ENCODE data around the gene CLEC20A.

CLEC20A gene

DNA sequence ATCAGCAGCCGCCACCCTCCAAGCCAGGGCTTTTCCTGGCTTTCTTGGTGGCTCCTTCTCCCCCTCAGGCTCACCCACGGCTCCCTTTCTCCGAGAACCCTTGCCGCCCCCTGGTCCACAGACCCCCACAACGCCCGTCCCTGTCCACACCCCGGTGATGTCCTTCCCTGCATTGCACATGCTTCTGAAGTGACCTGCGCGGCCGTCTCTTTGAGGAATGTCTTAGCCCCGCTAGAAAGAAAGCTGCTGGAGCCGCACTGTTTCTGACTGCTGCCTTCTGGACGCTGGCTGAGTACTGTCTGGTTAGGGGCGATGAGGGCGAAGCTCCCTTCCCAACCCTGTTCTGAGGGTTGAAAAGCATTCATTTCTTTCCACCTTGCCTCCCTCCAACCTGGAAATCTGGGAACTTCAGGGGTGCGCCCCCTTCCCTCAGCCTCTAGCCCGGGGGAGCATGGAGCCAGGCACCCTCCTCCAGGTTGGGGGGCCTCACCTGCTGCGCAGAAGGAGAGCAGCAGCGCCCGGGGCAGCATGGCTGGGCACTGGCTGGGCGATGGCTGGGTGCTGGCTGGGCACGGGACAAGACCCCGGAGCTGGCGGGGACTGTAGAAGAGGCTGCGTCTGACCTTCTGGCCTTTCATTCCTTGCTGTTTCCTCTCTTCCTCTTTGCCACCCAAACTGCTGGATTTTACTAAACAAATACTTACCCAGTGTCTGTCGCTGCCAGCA is at the start of gene CLEC20A:
Gene CLEC20A, minus strand, starts transcription at position 555 of the 726 bp plus-strand sequence. Its CDS starts 25 bp downstream, at position 530.
- no peak for DNase-seq

DNA sequence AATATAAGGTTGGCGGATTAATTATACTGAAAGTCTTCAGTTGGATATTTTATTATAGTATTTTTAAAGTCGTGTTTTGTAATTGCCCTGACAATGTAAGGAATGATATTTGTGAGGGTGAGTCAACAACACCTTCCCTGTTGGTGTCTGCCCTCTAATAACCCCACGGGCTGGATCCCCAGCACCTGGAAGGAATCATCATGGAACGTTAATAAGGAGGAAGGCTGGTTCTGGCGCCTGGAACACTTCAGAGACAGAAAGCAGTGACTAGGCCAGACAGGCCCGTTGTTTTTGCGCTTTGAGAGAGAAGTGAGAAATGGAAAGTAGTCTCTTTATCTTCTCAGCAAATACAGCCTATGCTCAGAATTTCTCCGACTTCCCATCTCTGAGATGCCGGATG is 47.8 kb upstream of the CLEC20A start:
- no peak for DNase-seq

DNA sequence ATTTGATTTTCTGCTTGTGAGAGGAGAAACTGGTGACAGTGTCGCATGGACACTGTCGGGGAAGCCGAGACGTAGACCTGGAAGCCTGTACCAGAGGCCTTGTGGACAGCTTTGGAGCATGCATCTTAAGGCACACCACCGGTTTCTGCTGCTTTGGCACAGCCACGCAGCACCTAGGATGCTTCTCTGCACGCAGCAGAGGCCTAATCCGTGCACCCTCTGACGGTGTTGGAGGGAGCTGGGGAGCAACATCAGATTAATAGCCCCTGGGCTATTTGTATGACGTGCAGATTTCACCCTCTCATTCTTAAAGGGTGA is 46.5 kb upstream of the CLEC20A start:
- DNase-seq = no peak

DNA sequence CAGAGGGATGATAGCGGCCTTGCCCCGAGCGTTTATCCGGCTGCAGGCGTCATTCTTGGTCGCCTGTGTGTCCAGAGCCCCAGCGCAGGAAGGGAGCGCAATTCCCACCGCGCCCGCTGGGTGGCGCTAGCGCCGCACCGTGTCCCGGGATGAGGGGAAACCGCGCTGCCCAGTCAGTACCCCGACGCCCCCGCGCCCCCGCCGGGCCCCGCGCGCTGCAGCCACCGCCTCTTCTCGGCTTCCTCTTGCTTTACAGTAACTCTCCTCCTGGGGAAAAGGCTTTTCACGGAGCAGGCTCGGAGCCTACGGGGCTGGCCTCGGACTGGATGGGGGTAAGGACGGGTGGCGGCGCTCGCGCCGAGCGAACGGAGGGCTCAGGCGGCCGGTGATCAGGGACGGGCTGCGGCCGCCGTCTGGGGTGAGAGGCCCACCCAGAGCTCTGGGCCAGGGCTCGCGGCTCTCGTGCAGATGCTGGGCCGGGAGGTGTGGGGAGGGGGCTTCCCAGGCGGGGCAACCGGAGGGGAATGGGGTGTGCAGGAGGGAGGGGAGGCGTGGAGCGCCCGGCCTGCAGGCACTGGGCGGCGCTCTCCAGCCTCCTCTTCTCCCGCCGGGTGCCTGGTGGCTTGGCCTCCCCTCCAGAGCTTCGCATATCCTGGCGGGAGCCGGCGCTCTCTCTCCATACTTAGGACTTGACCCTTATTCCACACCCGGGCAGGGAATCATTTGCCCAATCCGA is 46.0 kb upstream of the CLEC20A start:
- DNase-seq = peak; percentile 85

DNA sequence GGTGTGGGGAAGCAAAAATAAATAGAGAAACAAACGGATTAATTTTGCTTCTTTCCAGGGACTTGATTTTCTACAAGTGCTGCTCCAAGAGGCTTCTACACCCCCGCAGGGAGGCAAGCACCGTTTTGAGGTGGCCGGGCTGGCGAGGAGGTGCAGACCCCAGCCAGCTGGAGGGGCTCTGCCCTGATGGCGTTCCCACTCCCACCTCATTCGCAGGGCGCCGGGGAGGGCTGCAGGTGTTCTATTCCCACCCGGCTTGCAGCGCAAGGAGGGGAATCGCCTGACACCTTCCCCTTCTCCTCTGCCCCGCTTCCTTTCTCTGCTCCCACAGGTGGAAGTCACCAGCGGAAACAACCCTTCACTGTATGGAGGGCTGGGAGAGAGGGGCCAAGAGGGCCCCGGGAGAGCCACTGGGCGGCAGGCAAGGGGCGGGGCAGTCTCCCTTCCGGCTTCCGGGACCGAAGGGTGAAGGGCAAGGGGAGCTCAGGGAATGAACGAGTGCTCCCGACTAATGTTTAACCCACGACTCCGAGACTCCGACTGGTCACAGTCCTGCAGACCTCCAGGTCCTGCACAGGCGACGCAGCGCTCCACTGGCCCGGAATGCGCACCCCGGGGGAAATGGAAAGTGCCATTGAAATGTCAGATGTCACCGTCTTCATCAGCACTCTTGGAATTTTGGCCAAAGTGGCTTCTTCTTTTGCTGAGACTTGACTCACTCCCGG is 45.2 kb upstream of the CLEC20A start:
- DNase-seq = peak; percentile 27

DNA sequence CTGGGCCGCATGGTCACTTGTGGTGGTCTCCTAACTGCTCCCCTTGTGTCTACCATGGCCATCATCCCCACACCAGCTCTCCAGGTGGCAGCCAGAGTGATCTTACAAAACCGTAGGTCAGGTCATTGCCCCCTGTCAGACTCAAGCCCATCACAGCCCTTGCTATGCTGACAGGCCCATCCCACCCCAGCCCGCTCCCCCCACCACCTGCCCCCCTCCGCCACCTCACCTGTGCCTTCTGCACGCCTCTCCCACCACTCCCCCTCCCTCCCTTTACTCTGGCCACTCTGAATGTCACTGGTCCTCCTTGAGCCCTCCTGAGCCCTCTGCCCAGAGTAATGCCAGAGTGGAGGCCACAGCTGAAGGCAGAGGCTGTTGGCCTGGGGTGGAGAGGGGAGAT is 44.6 kb upstream of the CLEC20A start:
- no peak for DNase-seq

DNA sequence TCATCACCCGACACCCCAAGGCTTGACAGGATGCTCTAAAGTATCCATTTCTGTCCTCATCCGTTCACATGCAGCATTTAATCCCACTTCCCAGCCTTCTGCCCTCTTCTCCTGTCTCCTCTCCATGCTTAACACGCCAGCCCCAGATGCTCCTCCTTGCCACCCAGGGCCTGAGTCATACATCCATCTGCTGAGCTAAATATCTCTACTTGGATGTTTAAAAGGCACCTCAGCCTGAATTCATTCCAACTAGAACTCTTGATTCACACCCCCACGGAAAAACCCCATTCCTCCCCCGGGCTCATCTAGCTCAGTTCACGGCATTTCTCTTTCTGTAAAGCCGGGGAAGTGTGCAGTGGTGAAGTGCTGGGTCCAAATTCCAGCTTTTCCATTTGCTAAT is 43.9 kb upstream of the CLEC20A start:
- no peak for DNase-seq

DNA sequence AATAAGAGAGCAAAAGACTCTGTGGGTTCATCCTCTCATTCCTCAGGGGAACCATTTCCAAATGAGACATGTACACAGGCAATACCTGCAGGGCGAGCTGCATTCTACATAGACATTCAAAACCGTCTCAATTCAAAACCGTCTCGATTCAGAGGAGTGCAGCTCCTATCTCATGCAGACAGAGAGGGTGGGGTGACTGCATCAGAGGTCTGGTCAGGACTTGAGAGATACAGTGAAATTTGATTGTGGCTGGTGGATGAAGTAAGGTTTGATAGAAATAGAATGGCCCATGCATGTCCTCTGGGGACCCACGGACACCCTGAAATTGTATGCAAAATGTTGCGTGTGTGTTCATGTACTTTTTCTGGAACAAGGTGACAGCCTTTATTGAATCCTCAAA is 43.4 kb upstream of the CLEC20A start:
- no peak for DNase-seq

DNA sequence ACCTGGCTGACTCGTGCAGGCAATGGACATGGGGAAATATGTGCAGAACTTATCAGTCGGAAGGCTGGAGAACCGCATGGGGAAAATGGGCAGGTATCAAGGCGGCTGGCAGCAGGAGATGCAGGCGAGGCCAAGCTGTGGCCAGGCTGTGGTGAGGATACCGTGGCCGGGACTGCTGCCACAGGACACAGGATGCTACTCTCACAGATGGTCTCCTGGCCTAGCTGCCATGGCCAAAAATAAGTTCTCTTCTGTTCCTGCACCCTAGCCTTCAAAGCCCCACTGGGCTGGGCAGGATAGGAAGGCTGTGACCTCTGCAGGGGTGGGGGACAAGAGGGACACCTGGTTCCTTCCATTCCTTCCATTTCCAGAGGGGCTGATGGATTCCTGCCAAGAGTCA is 42.5 kb upstream of the CLEC20A start:
- no peak for DNase-seq

DNA sequence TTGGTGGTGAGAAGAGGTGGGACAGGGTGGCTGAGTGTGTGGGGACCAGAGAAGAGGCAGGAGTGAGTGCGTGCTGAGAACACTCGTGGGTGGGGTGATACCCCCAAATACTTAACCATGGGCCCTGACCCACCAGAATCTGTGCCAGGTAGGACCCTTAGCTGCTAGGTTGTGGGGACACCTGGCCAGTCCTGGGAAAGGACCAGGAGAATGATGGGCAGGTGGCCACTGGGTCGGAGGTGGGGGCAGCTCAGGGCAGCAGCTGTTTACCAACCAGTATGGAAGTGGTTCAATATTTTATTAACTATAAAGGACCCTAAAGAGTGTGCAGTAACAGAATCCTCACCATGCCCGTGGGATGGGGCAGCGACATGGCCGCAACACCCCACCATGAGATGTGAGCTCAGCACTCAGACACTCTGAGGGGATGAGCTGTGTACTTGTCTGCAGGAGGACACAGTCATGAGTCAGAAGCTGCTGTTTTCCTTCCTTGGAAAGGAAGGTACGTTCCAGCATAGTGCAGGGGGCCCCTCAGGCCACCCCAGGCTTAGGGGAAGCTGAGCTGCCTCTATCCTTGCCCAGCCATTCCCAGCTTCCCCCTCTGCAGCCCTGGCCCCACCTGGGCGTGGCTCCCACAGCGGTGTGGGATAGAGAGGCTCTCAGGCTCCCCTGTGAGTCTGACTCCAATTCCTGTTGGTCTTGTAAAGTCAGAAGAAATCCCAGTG is 41.6 kb upstream of the CLEC20A start:
- no peak for DNase-seq

DNA sequence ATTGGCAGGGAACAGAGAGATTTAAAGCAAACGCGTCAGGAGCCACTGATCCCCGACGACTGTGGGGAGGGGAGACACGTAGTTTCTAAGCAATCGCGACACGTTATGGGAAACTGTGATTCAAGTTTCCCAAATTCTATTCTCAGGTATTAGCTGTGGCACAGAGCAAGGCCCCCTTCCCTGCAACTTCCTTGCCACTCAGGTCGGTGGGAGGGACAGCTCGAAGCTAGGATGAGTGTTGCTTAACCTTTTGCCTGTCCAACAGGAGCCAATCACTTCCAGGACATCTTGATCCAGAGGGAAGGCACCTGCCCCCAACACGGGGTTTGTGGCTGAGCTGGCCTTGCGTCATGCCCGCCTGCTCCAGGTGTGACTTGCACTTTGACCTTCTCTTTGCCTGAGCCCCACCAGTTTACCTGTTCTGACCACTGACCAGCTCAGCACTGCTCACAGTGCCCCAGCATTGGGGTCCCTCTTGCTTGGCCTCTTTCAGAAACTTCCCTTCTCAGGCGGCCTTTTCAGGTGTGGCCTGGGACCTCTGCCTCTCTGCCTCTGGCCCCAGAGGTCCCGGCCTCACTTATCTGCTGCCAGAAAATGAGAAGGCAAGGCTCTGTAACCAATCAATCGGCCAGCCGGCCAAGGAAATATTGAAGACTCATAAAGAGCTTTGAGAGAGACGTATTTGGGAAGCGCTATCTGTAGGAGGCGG is 40.8 kb upstream of the CLEC20A start:
- DNase-seq = no peak

DNA sequence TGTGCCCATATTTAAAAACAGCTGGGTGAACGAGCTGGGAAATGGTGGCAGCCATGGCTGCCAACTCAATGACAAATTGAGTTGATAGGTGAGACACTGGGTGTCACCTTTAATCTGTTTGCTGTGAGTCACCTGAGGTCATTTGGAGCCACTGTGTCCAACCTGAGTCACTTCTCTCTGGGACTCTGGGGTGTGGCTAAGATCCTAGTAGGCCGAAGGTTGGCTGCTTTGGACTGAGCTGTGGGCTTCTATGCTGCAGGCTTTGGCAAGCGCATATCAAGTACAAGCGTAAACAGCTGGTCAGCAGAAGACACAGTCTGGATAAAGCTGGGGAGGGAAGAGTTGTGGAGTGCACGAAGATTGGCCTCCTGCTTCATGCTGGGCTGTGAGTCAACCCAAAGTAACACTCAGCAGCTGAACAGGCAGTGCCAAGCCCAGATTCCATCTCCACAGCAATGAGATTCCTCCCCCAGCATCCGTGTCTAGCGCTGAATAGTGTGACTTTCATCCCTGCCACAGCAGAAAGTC is 40.1 kb upstream of the CLEC20A start:
- DNase-seq = no peak

DNA sequence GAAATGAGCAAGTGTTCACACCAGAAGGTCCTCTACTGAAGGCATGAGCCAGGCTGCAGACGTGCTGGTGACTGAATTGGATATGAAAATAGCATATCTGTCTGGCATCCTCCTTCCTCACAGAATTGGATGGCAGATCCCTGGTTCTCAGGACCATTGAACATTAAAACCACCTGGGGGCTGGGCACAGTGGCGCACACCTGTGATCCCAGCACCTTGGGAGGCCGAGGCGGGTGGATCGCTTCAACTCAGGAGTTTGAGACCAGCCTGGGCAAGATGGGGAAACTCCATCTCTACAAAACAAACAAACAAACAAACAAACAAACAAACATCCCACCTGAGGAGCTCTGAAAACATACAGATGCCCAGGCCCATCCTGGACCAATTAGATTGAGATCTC is 39.6 kb upstream of the CLEC20A start:
- DNase-seq = no peak

DNA sequence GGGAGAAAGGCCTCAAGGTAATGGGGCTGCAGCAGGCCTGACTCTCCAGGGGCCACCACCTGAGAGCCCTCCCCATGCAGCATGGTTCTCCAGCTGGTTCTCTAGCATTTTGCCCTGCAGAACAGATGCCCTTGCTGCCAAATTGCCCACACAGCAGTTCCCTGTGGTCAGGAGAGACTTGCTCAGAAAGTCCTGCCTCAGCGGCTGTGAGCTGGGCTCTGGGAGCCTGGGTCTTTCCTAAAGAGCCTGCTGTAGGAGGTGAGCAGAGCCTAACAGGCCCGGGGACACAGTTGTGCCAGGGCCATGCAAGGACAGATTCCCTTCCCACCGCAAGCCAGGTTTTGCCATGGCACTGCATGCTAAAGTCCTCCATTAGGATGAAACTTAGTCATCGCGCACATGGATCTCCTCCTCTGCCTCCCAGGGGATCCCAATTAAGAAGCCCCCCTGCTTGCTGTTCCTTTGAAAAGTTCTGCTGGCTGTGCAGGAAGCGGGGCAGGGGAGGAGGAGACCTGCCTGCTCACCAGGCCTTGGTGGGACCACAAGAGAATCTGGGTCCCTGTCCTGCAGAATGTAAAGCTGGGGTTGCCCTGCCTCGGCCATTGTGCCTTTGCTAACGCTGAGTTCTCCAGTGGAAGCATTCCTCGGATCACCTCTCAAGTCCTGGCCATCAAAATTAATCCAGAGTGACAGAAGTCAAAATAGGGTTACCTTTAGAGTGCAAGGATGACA is 37.5 kb upstream of the CLEC20A start:
- DNase-seq = no peak

DNA sequence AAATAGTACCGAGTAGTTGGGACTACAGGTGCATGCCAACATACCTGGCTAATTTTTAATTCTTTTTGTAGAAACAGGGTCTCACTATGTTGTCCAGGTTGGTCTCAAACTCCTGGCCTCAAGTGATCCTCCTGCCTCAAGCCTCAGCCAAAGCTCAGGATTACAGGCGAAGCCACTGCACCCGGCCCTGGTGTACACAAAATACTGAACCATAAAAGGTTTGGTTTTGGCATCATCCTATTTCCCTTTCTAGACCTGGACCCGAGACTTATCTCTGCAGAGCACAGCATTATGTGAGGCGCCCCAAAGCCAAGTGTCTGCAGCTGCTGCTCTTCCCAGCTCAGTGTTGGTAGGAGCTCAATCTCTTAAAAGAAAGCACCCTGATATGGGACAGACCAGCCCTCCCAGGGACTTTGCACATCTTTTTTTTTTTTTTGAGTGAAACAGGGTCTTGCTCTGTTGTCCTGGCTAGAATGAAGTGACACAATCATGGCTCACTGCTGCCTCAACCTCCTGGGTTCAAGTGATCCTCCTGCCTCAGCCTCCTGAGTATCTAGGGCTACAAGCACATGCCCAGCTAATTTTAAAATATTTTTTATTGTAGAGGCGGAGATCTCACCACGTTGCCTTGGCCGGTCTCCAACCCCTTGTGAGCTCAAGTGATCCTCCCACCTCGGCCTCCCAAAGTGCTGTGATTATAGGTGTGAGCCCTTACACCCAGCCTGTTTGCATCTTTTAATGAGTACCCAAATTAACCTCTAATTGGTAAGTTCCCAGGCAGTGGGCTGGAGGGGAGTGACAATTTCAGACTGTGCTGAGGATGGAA is 36.6 kb upstream of the CLEC20A start:
- DNase-seq = no peak

DNA sequence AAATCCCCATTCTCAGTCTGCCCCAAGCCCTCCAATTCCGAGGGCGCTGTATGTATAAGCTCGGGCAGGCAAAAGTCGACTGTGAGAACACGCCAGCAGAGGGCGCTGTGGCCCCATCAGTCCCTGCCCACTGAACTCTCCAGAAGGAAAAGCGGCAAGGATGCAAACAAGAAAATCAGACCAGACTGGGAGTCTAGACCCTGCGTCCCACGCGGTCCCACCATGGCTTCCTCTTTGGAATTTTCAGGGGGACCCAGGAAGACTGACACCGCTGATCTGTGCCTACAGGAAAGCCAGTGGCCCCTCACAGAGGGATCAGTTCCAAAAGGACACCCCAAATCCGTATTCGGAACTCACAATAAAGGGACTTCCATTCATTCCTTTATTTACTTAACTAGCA is 35.6 kb upstream of the CLEC20A start:
- DNase-seq = peak; percentile 62

DNA sequence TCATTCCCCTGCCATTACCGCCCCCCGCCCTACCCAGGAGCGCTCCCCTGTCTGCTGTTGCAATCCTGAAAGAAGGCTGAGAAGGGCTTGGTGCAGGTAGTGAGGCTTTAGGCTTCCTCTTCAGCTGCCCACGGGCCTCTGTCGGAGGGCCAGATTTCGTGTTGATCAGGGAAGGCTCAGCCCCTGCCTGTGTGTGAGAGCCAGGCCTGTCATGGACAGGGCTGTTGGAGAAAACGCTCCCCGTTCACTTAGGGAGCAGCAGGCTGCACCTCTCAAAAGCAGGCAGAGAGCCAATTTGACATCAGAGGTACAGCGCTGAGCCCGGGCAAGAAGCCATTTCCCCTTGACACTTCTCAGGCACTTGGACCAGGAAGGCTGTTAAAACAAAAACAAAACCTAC is 35.1 kb upstream of the CLEC20A start:
- DNase-seq = no peak

DNA sequence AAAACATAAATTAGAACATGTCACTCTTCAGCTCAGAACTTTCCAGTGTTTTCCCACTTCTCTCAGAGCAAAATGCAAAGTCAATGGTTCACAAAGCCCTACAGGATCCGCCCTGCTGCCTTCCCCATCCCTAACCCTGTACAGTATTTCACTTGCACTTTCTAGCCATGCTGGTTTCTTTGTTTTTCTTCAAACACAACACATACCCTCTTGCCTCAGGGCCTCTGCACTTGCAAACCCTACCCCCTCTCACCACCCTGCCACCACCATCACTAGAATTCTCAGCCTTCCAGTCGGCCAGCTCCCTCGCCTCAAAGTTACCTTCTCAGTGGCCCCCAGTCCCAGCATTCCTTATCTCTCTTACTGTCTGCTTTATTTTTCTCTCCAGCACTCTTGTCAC is 33.7 kb upstream of the CLEC20A start:
- no peak for DNase-seq

DNA sequence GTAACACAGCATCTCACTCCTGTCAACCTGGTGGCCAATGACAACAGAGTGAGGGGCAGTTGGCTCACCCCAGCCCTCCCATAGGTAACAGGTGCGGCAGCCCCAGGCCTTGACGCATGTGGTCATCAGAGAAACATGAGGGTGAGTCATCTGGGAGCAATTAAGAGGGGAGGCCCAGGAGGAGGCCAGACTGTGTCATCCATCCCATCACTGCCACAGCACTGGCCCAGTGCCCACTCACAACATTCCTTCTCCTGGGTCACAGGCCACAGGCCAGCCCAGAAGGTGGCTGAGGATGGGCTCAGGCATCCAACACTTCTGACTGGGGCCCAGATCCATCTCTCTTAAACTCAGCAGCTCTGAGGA is 33.3 kb upstream of the CLEC20A start:
- DNase-seq = no peak

DNA sequence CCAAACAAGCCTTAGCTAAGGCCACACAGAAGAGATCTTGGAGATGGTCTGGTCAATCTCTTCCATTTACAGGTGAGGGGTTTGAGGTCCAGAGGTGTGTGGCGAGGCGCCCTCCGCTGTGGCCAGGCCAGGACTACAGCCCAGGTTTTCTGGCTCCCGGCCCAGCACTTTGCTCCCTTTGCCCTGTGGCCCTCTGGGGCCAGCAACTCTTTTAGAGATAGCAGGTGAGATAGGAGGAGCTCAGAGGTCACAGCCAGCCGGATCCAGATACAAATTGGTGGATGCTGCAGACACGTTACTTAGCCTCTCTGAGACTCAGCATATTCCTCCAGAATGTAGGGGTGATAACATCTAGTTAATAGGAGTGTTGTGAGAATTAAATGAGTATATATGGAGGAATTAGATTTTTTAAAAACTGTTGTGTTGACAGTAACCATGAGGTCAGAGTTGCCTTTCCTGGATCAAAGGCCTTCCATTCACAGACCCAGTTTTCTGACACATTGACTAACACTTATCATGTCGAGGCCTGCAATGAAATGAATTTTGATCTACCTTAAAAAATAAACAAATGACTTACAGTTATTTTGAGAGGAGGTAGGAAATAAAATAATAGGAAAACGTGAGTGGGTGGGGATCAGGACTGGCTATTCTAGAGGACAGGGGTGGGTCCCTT is 32.7 kb upstream of the CLEC20A start:
- no peak for DNase-seq
